Panc1 (cell line): ENCODE results near the gene RBM47.

Experiments used
- CTCF ChIP-seq: fragments of 450-650 bp; IDR thresholded peaks from 2 replicates; pipeline ENCODE4 v1.5.1; 2017; ENCODE audit warnings: mild to moderate bottlenecking
- POLR2AphosphoS5 ChIP-seq: IDR thresholded peaks from 2 replicates; pipeline ENCODE4 v1.6.1; 2012; ENCODE audit warnings: mild to moderate bottlenecking, low read depth, low read length, moderate library complexity

- no peak for TF ChIP-seq POLR2AphosphoS5
- TF ChIP-seq CTCF = no peak
Observed at GRCh38 chr4:40571208-40571607, 58.5 kb downstream of the RBM47 start.
